ENCODE data around the gene UBR2. TPM values are rescaled to one million over a fixed set of nuclear protein-coding genes. Genes with fewer than 3 reads are reported as not detected.
"Not testable (repeated sequence)": the region's sequence is repeated elsewhere in the genome, so short reads cannot be mapped to it uniquely, and the experiment has no call there.

The UBR2 gene
- total RNA-seq, 6 experiments from 2014 or later, result 18.0 to 20.5 (median 19.9) TPM

DNA sequence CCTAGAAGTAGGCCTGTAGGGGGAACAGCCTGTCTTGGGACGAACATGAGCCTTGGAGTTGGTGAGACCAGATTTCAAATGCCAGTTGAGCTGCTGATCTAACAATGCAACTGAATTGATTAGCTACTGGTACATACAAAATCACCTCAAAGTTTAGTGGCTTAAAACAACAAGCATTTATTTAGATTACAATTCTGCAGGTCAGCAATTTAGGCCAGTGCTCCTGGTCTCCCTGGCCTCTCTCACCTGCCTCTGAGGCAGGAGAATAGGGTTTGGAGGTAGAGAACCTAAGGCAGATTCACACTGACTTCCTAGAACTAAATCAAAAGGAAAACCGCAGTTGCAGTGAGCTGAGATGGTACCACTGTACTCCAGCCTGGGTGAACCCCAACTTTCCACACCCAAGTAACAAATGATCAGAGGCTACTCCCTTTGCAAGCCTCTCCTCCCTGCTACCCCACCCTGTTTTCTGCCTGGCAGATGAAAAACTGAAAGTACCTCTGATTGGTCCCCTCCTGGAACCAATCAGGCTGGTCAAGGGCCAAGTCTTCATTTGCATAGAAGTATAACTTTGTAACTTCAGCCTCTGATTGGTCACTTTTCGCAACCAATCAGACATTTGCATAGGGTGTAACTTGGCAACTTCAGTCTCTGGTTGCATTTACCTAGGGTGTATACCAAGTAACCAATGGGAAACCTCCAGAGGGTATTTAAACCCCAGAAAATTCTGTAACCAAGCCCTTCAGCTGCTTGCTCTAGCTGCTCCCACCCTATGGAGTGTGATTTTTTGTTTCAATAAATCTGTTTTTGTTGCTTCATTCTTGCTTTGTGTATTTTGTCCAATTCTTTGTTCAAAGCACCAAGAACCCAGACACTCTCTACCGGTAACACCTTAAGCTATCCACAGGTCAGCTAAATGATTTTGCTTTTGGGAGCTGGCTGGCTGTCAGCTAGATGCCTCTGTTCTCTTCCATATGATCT lies 8.1 kb upstream of the UBR2 start:
- peaks cover 3% of the 10 kb centered on the region; the same call in 1 of the 2 replicates for H3K27me3 Mint-ChIP-seq (ENCODE audit: insufficient read depth)
- peaks cover 6% of the 10 kb centered on the region; the same call in 1 of the 2 replicates for H3K9me3 Mint-ChIP-seq
- no peaks in the 10 kb centered on the region; the same call in 1 of the 2 replicates for H3K36me3 Mint-ChIP-seq (ENCODE audit: low read depth)
- peaks cover 6% of the 10 kb centered on the region for H3K4me1 Mint-ChIP-seq (ENCODE audit: low read depth)
- no peak for DNase-seq
- H3K27ac Mint-ChIP-seq, result no peak overlapping the region
- no peak for TF ChIP-seq CTCF (IDR thresholded peaks at IDR 0.05)
- H3K4me3 Mint-ChIP-seq, result no peak overlapping the region

DNA sequence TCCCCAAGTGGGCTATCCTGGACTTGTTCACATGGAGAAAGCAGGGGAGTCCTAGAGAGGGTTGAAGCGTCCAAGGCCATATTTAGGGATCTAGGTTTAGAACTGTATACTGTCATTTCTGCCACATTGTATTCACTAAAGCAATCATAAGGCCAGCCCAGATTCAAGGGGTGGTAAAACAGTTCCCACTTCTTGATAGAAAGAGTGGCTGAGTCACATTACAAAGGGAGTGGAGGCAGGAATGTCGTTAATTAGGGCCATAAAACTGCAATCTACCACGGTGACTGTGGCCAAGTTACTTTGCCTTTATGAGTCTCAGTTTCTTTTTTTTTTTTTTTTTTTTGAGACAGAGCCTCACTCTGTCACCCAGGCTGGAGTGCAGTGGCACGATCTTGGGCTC lies 7.4 kb upstream of the UBR2 start:
- Mint-ChIP-seq H3K4me3 (no peak overlapping the region), H3K9me3 (peaks cover 6% of the 10 kb centered on the region; the same call in 1 of the 2 replicates), H3K4me1 (ENCODE audit: low read depth) (no peaks in the 10 kb centered on the region), H3K27me3 (ENCODE audit: insufficient read depth) (peaks cover 3% of the 10 kb centered on the region; the same call in 1 of the 2 replicates), H3K27ac (no peak overlapping the region), H3K36me3 (ENCODE audit: low read depth) (no peaks in the 10 kb centered on the region; the same call in 1 of the 2 replicates)
- TF ChIP-seq CTCF (IDR thresholded peaks at IDR 0.05), result no peak
- DNase-seq, result no peak

- H3K36me3 Mint-ChIP-seq (ENCODE audit: low read depth); DNase-seq; H3K9me3 Mint-ChIP-seq; H3K4me1 Mint-ChIP-seq (ENCODE audit: low read depth); H3K27me3 Mint-ChIP-seq (ENCODE audit: insufficient read depth); H3K27ac Mint-ChIP-seq; H3K4me3 Mint-ChIP-seq: not testable (repeated sequence)
Measured at GRCh38 chr6:42559276-42559675, 4.6 kb upstream of the UBR2 start.

DNA sequence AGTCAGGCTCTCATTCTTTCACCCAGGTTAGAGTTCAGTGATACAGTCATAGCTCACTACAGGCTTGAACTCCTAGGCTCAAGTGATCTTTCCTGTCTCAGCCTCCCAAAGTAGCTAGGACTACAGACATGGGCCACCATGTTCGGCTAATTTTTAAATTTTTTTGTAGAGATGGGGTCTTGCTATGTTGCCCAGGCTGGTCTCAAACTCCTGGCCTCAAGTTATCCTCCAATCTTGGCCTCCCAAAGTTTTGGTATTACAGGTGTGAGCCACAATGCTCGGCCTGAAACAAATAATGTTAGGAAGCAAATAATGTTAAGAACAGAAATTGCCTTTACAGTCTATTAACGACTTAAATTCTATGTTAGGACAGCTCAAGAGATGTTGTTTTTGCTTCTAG lies 1.8 kb upstream of the UBR2 start:
- no peaks in the 10 kb centered on the region for H3K9me3 Mint-ChIP-seq
- no peak for TF ChIP-seq CTCF (IDR thresholded peaks at IDR 0.05)
- H3K36me3 Mint-ChIP-seq (ENCODE audit: low read depth), result peaks cover 21% of the 10 kb centered on the region
- no peak overlapping the region for H3K4me3 Mint-ChIP-seq
- no peak for DNase-seq
- H3K27ac Mint-ChIP-seq, result no peak overlapping the region
- H3K27me3 Mint-ChIP-seq (ENCODE audit: insufficient read depth), result no peaks in the 10 kb centered on the region; the same call in 1 of the 2 replicates
- H3K4me1 Mint-ChIP-seq (ENCODE audit: low read depth), result peaks cover 22% of the 10 kb centered on the region

GRCh38 chr6:42562788-42563405 lies 932 bp upstream of the UBR2 start:
- H3K36me3 Mint-ChIP-seq (ENCODE audit: low read depth), result peaks cover 25% of the 10 kb centered on the region
- peaks cover 27% of the 10 kb centered on the region for H3K4me1 Mint-ChIP-seq (ENCODE audit: low read depth)
- no peak for DNase-seq
- H3K9me3 Mint-ChIP-seq, result no peaks in the 10 kb centered on the region
- H3K27ac Mint-ChIP-seq, result no peak overlapping the region
- H3K27me3 Mint-ChIP-seq (ENCODE audit: insufficient read depth), result no peaks in the 10 kb centered on the region; the same call in 1 of the 2 replicates
- TF ChIP-seq CTCF (IDR thresholded peaks at IDR 0.05), result no peak
- H3K4me3 Mint-ChIP-seq, result peak overlapping the region; percentile 96

- Mint-ChIP-seq H3K27ac (peak overlapping the region; percentile 94), H3K9me3 (no peaks in the 10 kb centered on the region), H3K4me3 (peak overlapping the region; percentile 96), H3K27me3 (ENCODE audit: insufficient read depth) (no peaks in the 10 kb centered on the region; the same call in 1 of the 2 replicates), H3K36me3 (ENCODE audit: low read depth) (peaks cover 25% of the 10 kb centered on the region), H3K4me1 (ENCODE audit: low read depth) (peaks cover 42% of the 10 kb centered on the region)
- no peak for DNase-seq
- no peak for TF ChIP-seq CTCF (IDR thresholded peaks at IDR 0.05)
Measured at GRCh38 chr6:42564506-42564825, 637 bp downstream of the UBR2 start.
